Rectal smooth muscle tissue (tissue), 1 donor: Measurements from ENCODE around the gene HTRA1.

Source experiments
- H3K27ac ChIP-seq: one replicate; pipeline ENCODE4 v1.7.0; 2013; ENCODE audit warnings: low read depth, low read length, inconsistent platforms
- H3K27me3 ChIP-seq: one replicate; pipeline ENCODE4 v1.7.0; 2013; ENCODE audit warnings: low read length; ENCODE audit not compliant: control insufficient read depth, insufficient read depth
- H3K36me3 ChIP-seq: one replicate; pipeline ENCODE4 v1.7.0; 2013; ENCODE audit warnings: low read length; ENCODE audit not compliant: control insufficient read depth, insufficient read depth
- H3K4me1 ChIP-seq: one replicate; pipeline ENCODE4 v1.7.0; 2013; ENCODE audit warnings: low read length; ENCODE audit not compliant: control insufficient read depth, insufficient read depth
- H3K4me3 ChIP-seq: one replicate; pipeline ENCODE4 v1.7.0; 2013; ENCODE audit warnings: low read length
- H3K9ac ChIP-seq: one replicate; pipeline ENCODE4 v1.7.0; 2013; ENCODE audit warnings: low read length

The HTRA1 gene

GRCh38 chr10:122560279-122560804 is 99.0 kb downstream of the HTRA1 start, which contains the start of gene DMBT1:
TSS of gene DMBT1 (plus strand) at chr10:122560754. CDS start at chr10:122560771, 17 bp downstream.
- H3K27me3 ChIP-seq, result peaks cover 2% of the 10 kb centered on the region
- H3K27ac ChIP-seq, result no peak within 1 kb of the TSS
- no peak within 1 kb of the TSS for H3K9ac ChIP-seq
- no peaks in the 10 kb centered on the region for H3K36me3 ChIP-seq
- no peak within 1 kb of the TSS for H3K4me3 ChIP-seq
- no peaks in the 10 kb centered on the region for H3K4me1 ChIP-seq

- Histone ChIP-seq H3K27ac (no peak overlapping the region), H3K36me3 (no peaks in the 10 kb centered on the region), H3K9ac (no peak overlapping the region), H3K4me3 (no peak overlapping the region), H3K4me1 (no peaks in the 10 kb centered on the region), H3K27me3 (peaks cover 2% of the 10 kb centered on the region)
Observed at GRCh38 chr10:122561212-122561611, 99.9 kb downstream of the HTRA1 start.

GRCh38 chr10:122561792-122562191 is 100.4 kb downstream of the HTRA1 start:
- Histone ChIP-seq H3K36me3 (no peaks in the 10 kb centered on the region), H3K4me1 (no peaks in the 10 kb centered on the region), H3K9ac (no peak overlapping the region), H3K27ac (no peak overlapping the region), H3K4me3 (no peak overlapping the region), H3K27me3 (peaks cover 2% of the 10 kb centered on the region)
